NK-92 (cell line): ENCODE measurements around the gene CCDC69.
"Not testable (repeated sequence)": the region's sequence is repeated elsewhere in the genome, so short reads cannot be mapped to it uniquely, and the experiment has no call there.

ENCODE experiments used
- DNase-seq: peaks from one replicate; lab custom pipeline; 2025; ENCODE audit not compliant: unreplicated experiment; lab: John Stamatoyannopoulos, UW

CCDC69 gene

GRCh38 chr5:151245680-151246219 is 21.9 kb upstream of the CCDC69 start:
- no peak for DNase-seq

- DNase-seq: no peak
These were observed 20.3 kb upstream of the CCDC69 start for GRCh38 chr5:151244206-151244605.

- no peak for DNase-seq
These were observed 19.7 kb upstream of the CCDC69 start for GRCh38 chr5:151243564-151243963.

GRCh38 chr5:151243127-151243526 is 19.2 kb upstream of the CCDC69 start:
- DNase-seq: no peak

- no peak for DNase-seq
These were observed 17.2 kb upstream of the CCDC69 start for GRCh38 chr5:151240924-151241635.

- DNase-seq: not testable (repeated sequence)
These were observed 16.5 kb upstream of the CCDC69 start for GRCh38 chr5:151240268-151240835.

GRCh38 chr5:151239237-151239861 is 15.5 kb upstream of the CCDC69 start:
- DNase-seq: no peak

- no peak for DNase-seq
These were observed 14.4 kb upstream of the CCDC69 start for GRCh38 chr5:151238303-151238741.

- DNase-seq: no peak
These were observed 13.8 kb upstream of the CCDC69 start for GRCh38 chr5:151237685-151238084.

- DNase-seq: no peak
These were observed 13.0 kb upstream of the CCDC69 start for GRCh38 chr5:151236888-151237287.

GRCh38 chr5:151235239-151235571 is 11.3 kb upstream of the CCDC69 start:
- not testable (repeated sequence) for DNase-seq

GRCh38 chr5:151234476-151235238 is 10.8 kb upstream of the CCDC69 start:
- no peak for DNase-seq

GRCh38 chr5:151233616-151234085 is 9.8 kb upstream of the CCDC69 start:
- DNase-seq: no peak

GRCh38 chr5:151231359-151231758 is 7.5 kb upstream of the CCDC69 start:
- DNase-seq: no peak

GRCh38 chr5:151230048-151230680 is 6.3 kb upstream of the CCDC69 start:
- DNase-seq: no peak

- DNase-seq: no peak
These were observed 5.1 kb upstream of the CCDC69 start for GRCh38 chr5:151228986-151229385.

GRCh38 chr5:151227918-151228447 is 4.1 kb upstream of the CCDC69 start:
- no peak for DNase-seq

GRCh38 chr5:151225475-151225874 is 1.6 kb upstream of the CCDC69 start:
- no peak for DNase-seq

- DNase-seq: no peak
These were observed 1.2 kb upstream of the CCDC69 start for GRCh38 chr5:151225071-151225470.

- no peak for DNase-seq
These were observed 480 bp upstream of the CCDC69 start for GRCh38 chr5:151224372-151224771.
